ENCODE measurements around the gene ATP2B3.

ATP2B3 gene

GRCh38 chrX:153576239-153576870 lies 58.9 kb downstream of the ATP2B3 start:
- DNase-seq = no peak

GRCh38 chrX:153576961-153577360 lies 59.5 kb downstream of the ATP2B3 start:
- no peak for DNase-seq

- no peak for DNase-seq
Measured at GRCh38 chrX:153578200-153578835, 60.9 kb downstream of the ATP2B3 start.

GRCh38 chrX:153578889-153579288 lies 61.4 kb downstream of the ATP2B3 start:
- DNase-seq = no peak

- no peak for DNase-seq
Measured at GRCh38 chrX:153580700-153581386, 63.4 kb downstream of the ATP2B3 start.

- peak; percentile 56 to 71 for DNase-seq
Measured at GRCh38 chrX:153582896-153583295, 65.5 kb downstream of the ATP2B3 start.

GRCh38 chrX:153583433-153583832 lies 66.0 kb downstream of the ATP2B3 start:
- DNase-seq = no peak

GRCh38 chrX:153585827-153586226 lies 68.4 kb downstream of the ATP2B3 start:
- no peak for DNase-seq

- DNase-seq = no peak
Measured at GRCh38 chrX:153587342-153587741, 69.9 kb downstream of the ATP2B3 start.

- DNase-seq = no peak
Measured at GRCh38 chrX:153588021-153588781, 70.8 kb downstream of the ATP2B3 start.

- no peak for DNase-seq
Measured at GRCh38 chrX:153588782-153589446, 71.5 kb downstream of the ATP2B3 start.

- no peak for DNase-seq
Measured at GRCh38 chrX:153590961-153591956, 73.8 kb downstream of the ATP2B3 start.

- no peak for DNase-seq
Measured at GRCh38 chrX:153592091-153592833, 74.8 kb downstream of the ATP2B3 start.

GRCh38 chrX:153592966-153593688 lies 75.7 kb downstream of the ATP2B3 start:
- DNase-seq = no peak

- no peak for DNase-seq
Measured at GRCh38 chrX:153593811-153594500, 76.5 kb downstream of the ATP2B3 start.

- DNase-seq = no peak
Measured at GRCh38 chrX:153595387-153595786, 77.9 kb downstream of the ATP2B3 start.

- no peak for DNase-seq
Measured at GRCh38 chrX:153595859-153596857, 78.7 kb downstream of the ATP2B3 start.

Measured in activated T-cell treated with anti-CD3 and anti-CD28 coated beads, Interleukin-2, amount 50 U/mL, for 48 hours (primary cell).